Lower lobe of right lung (tissue), 2 donors: ENCODE data around the gene CERT1. TPM values are rescaled to one million over a fixed set of nuclear protein-coding genes. Genes with fewer than 3 reads are reported as not detected.
"Not testable (repeated sequence)": the region's sequence is repeated elsewhere in the genome, so short reads cannot be mapped to it uniquely, and the experiment has no call there.

ENCODE experiments used
- ATAC-seq, 2 donors: fragments of 200-7000 bp; cut with Tn5 transposase; one replicate each; pipeline ENCODE4 v1.9.1; 2020 to 2022; ENCODE audit warnings: mild to moderate bottlenecking in 2 of 2, moderate library complexity in 2 of 2
- DNase-seq: peaks from one replicate; pipeline ENCODE4 v3.0.0-alpha.2; 2020
- H3K27ac ChIP-seq: fragments of 200-600 bp; one replicate; pipeline ENCODE4 v1.8.0; 2022
- H3K27me3 ChIP-seq: fragments of 200-600 bp; one replicate; pipeline ENCODE4 v1.8.0; 2022; ENCODE audit warnings: low read depth
- H3K36me3 ChIP-seq: fragments of 200-600 bp; one replicate; pipeline ENCODE4 v1.8.0; 2022; ENCODE audit warnings: mild to moderate bottlenecking
- H3K4me1 ChIP-seq: fragments of 200-600 bp; one replicate; pipeline ENCODE4 v1.8.0; 2022
- H3K4me3 ChIP-seq: fragments of 200-600 bp; one replicate; pipeline ENCODE4 v1.8.0; 2022; ENCODE audit warnings: mild to moderate bottlenecking
- H3K9me3 ChIP-seq: fragments of 200-600 bp; one replicate; pipeline ENCODE4 v1.8.0; 2022
- CTCF ChIP-seq: fragments of 200-600 bp; IDR thresholded peaks from one replicate; pipeline ENCODE4 v1.8.0; 2022; ENCODE audit warnings: antibody characterized with exemption, mild to moderate bottlenecking
- intact Hi-C: fragments of 100-400 bp; cut with DNase I; formaldehyde crosslinking; loops from one replicate; pipeline ENCODE4 v1.11.0; 2022
- total RNA-seq: library from RNA; stranded (reverse); fragmentation: NEBNext Ultra II Directional; extraction: Animal tissue kit (Norgen Biotek cat#: 25700); gene quantifications from one replicate; pipeline ENCODE4 v1.2.1, GENCODE V29; 2021
- donor health status: DM: no; HTN: yes; CAD: no; lungs with severe emphysema.

CERT1 gene
- total RNA-seq, 1 donor from 2014 or later = 70.9 TPM

- Histone ChIP-seq H3K4me1 (peaks cover 17% of the 10 kb centered on the region), H3K27me3 (no peaks in the 10 kb centered on the region), H3K36me3 (peaks cover 8% of the 10 kb centered on the region), H3K4me3 (peak overlapping the region; percentile 93), H3K27ac (no peak overlapping the region), H3K9me3 (no peaks in the 10 kb centered on the region)
- DNase-seq (no peak), ATAC-seq (no peak)
- no peak for TF ChIP-seq CTCF
- intact Hi-C loops = no loop called here
These were observed 173.0 kb downstream of the CERT1 start for GRCh38 chr5:75338408-75338807.

- no peaks in the 10 kb centered on the region for H3K27me3 ChIP-seq
- no peak for DNase-seq
- peak overlapping the region; percentile 92 for H3K27ac ChIP-seq
- peaks cover 17% of the 10 kb centered on the region for H3K4me1 ChIP-seq
- intact Hi-C loops = no loop called here
- H3K4me3 ChIP-seq = peak overlapping the region; percentile 93
- peak; percentile 31 to 37 for ATAC-seq
- H3K36me3 ChIP-seq = no peaks in the 10 kb centered on the region
- no peak for TF ChIP-seq CTCF
- H3K9me3 ChIP-seq = no peaks in the 10 kb centered on the region
These were observed 173.9 kb downstream of the CERT1 start for GRCh38 chr5:75337366-75338021.

GRCh38 chr5:75336615-75337336 is 174.7 kb downstream of the CERT1 start, which contains the start of gene HMGCR:
TSS of gene HMGCR (plus strand) at chr5:75337220. CDS start at chr5:75342606, 5,386 bp downstream.
- Histone ChIP-seq H3K4me1 (peaks cover 17% of the 10 kb centered on the region), H3K4me3 (peak within 1 kb of the TSS; percentile 93), H3K27me3 (no peaks in the 10 kb centered on the region), H3K27ac (peak within 1 kb of the TSS; percentile 92), H3K36me3 (no peaks in the 10 kb centered on the region), H3K9me3 (no peaks in the 10 kb centered on the region)
- intact Hi-C loops = no loop called here
- TF ChIP-seq CTCF = peak; percentile 8
- DNase-seq = peak; percentile 99
- peak; percentile 99 for ATAC-seq

- peak; percentile 74 for ATAC-seq
- Histone ChIP-seq H3K27me3 (no peaks in the 10 kb centered on the region), H3K4me3 (peak overlapping the region; percentile 93), H3K9me3 (no peaks in the 10 kb centered on the region), H3K27ac (peak overlapping the region; percentile 92), H3K4me1 (peaks cover 17% of the 10 kb centered on the region), H3K36me3 (no peaks in the 10 kb centered on the region)
- peak; percentile 44 for TF ChIP-seq CTCF
- intact Hi-C loops = no loop called here
- no peak for DNase-seq
These were observed 175.3 kb downstream of the CERT1 start for GRCh38 chr5:75335952-75336614.

- no peak for ATAC-seq
- no peak overlapping the region for H3K4me3 ChIP-seq
- H3K9me3 ChIP-seq = no peaks in the 10 kb centered on the region
- H3K36me3 ChIP-seq = no peaks in the 10 kb centered on the region
- H3K27me3 ChIP-seq = no peaks in the 10 kb centered on the region
- intact Hi-C loops = no loop called here
- H3K4me1 ChIP-seq = peaks cover 17% of the 10 kb centered on the region
- H3K27ac ChIP-seq = peak overlapping the region; percentile 92
- no peak for TF ChIP-seq CTCF
- DNase-seq = no peak
These were observed 175.9 kb downstream of the CERT1 start for GRCh38 chr5:75335486-75335885.

GRCh38 chr5:75334413-75334812 is 177.0 kb downstream of the CERT1 start:
- H3K27ac ChIP-seq, ATAC-seq, DNase-seq, H3K4me3 ChIP-seq, H3K36me3 ChIP-seq, H3K9me3 ChIP-seq, intact Hi-C loops, H3K27me3 ChIP-seq: not testable (repeated sequence)
- H3K4me1 ChIP-seq = peaks cover 17% of the 10 kb centered on the region

- H3K4me1 ChIP-seq = peaks cover 16% of the 10 kb centered on the region
- H3K27ac ChIP-seq, H3K9me3 ChIP-seq, H3K27me3 ChIP-seq, intact Hi-C loops, H3K36me3 ChIP-seq, H3K4me3 ChIP-seq, ATAC-seq, DNase-seq: not testable (repeated sequence)
These were observed 177.7 kb downstream of the CERT1 start for GRCh38 chr5:75333759-75334158.
